Body of pancreas (tissue), 4 donors: ENCODE results near the gene KIF13A.

ENCODE experiments used
- CTCF ChIP-seq, 7 experiments: fragments of 450-650 bp in 4 of 7; fragments of 200-600 bp in 3 of 7; sonication (generic) in 3 of 7; IDR thresholded peaks; one replicate each; pipeline ENCODE4 v1.5.1; 2016 to 2019; ENCODE audit warnings: antibody characterized with exemption in 7 of 7
- POLR2A ChIP-seq, 3 donors: fragments of 450-650 bp; IDR thresholded peaks; one replicate each; pipeline ENCODE4 v1.6.1; 2016; ENCODE audit warnings: antibody characterized with exemption in 3 of 3, mild to moderate bottlenecking in 2 of 3

GRCh38 chr6:17870300-17871188 is 116.9 kb downstream of the KIF13A start:
- TF ChIP-seq CTCF (IDR thresholded peaks at IDR 0.05) (no peak), POLR2A (IDR thresholded peaks at IDR 0.05) (no peak)
